ENCODE results near the gene TSKS.

The TSKS gene

DNA sequence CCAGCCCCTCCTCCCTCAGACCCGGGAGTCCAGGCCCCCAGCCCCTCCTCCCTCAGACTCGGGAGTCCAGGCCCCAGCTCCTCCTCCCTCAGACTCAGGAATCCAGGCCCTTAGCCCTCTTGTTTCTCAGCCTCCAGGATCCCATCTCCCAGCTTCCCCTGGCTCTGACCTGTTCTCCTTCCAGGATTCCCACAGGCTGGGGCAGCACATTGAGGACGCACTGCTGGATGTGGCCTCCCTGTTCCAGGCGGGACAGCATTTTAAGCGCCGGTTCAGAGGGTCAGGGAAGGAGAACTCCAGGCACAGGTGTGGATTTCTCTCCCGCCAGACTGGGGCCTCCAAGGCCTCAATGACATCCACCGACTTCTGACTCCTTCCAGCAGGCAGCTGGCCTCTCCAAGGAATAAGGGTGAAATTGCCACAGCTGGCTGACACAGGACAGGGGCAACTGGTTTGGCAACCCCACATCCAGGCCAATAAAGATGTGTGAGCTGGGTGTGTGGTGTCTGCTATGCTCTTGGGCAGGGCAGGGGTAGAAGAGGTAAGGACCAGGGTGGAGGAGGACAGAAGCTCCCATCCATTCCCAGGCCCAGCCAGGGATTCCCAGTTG is 49.8 kb downstream of the TSKS start:
- DNase-seq, result no peak

- DNase-seq, result no peak
Measured at GRCh38 chr19:49712397-49712859, 50.7 kb downstream of the TSKS start.

DNA sequence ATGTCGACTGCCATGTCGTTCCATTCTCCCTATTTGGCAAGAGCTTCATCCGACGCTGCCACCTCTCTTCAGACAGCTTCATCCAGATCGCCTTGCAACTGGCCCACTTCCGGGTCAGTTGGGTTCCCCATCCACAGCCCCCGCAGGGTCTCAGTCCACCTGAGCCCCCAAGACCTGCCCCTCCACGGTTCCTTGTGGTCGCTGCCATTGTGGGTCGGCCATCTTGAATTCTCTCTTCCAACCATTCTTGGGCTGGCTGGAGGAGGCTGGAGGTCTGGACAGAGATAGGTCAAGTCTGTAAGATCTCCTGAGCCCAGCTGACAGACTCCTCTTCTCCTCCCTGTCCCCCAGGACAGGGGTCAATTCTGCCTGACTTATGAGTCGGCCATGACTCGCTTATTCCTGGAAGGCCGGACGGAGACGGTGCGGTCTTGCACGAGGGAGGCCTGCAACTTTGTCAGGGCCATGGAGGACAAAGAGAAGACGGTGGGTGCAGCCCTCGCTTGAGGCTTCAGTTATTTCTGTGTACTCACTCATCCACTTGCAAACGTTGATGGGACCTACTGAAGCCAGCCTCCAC is 52.6 kb downstream of the TSKS start:
- DNase-seq, result no peak

GRCh38 chr19:49705919-49706318 is 57.2 kb downstream of the TSKS start:
- DNase-seq, result no peak

GRCh38 chr19:49704888-49705642 is 58.0 kb downstream of the TSKS start:
- DNase-seq, result no peak

- DNase-seq, result no peak
Measured at GRCh38 chr19:49701271-49701786, 61.8 kb downstream of the TSKS start.

DNA sequence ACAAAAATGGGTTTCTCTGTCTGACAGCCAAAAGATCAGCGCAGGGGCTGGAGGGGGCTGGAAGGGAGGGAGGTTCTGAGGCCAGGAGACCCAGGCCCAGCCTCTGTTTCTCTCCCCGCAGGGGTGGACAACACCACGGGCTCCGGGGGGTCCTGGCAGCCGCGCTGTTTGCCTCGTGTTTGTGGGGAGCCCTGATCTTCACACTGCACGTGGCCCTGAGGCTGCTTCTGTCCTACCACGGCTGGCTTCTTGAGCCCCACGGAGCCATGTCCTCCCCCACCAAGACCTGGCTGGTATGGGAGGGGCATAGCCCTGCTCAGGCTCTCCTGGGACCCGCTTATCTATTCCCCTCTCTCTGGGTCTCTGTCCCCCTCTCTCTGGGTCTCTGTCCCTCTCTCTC is 62.5 kb downstream of the TSKS start:
- no peak for DNase-seq

GRCh38 chr19:49699364-49699763 is 63.7 kb downstream of the TSKS start:
- DNase-seq, result no peak

DNA sequence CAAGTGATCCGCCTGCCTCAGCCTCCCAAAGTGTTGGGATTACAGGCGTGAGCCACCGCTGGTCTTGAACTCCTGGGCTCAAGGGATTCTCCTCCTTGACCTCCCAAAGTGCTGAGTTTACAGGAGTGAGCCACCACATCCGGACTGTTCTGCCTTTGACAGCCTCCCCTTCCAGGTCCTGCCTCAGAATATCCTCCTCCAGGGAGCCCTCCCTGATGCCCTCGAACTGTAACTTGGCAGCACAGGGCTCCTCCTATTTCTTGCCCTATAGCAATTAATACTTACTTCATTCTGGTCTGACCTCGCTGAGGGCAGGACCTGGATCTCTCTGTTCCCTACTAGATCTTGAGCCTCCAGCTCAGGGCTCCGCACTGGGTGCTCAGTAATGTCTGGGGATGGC is 66.2 kb downstream of the TSKS start:
- DNase-seq, result no peak

DNA sequence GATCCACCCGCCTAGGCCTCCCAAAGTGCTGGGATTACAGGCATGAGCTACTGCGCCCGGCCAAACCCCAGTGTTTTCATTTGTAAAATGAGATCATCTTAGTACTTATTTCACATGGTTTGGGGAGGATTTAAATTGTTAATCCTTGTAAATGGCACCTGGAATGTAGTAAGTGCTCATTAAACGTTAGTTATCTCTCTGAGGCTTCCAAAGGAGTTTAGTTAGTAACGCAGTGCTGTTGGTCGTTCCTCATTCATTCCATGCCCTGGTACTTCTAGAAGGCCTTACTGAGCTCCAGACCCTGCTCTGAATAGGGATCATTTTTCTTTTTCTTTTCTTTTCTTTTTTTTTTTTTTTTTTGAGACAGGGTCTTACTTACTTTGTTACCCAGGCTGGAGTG is 67.0 kb downstream of the TSKS start:
- DNase-seq, result no peak

GRCh38 chr19:49692147-49692506 is 71.0 kb downstream of the TSKS start:
- no peak for DNase-seq

DNA sequence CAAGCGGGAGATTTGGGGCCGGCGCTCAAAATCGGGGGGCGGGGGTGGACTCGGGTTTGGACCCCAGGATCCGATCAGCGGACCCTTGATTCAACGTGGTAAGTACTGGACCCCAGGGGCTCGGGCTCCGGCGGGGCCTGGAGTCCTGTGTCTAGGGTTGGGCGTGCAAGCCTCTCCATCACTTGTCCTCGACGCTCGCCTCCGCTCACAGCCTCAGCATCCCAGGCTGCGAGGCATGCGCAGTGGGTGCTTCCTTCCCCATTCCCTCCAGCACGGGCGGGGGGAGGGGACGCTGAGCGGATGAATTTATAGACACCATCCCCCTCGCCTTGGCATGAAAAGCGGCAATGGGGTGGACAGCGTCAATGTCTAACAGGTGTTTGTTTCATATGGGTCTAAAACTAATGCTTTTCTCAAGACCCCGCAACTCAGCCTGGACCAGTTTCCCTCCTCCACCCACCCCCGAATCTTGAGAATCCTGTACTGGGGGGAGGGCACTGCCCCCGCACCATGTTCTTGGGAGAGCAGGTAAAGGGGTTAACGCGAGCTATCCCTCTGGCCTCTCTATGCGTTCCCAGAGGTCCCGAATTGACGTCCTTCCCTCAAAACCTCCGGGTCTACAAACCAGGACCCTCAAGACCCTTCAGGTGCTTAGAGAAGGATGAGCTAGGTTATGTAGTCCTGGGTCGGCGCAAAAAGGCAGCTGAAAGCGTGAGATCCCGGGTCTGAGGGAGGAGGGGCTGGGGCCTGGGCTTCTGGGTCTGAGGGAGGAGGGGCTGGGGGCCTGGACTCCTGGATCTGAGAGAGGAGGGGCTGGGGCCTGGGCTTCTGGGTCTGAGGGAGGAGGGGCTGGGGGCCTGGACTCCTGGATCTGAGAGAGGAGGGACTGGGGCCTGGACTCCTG is 71.6 kb downstream of the TSKS start:
- no peak for DNase-seq

DNA sequence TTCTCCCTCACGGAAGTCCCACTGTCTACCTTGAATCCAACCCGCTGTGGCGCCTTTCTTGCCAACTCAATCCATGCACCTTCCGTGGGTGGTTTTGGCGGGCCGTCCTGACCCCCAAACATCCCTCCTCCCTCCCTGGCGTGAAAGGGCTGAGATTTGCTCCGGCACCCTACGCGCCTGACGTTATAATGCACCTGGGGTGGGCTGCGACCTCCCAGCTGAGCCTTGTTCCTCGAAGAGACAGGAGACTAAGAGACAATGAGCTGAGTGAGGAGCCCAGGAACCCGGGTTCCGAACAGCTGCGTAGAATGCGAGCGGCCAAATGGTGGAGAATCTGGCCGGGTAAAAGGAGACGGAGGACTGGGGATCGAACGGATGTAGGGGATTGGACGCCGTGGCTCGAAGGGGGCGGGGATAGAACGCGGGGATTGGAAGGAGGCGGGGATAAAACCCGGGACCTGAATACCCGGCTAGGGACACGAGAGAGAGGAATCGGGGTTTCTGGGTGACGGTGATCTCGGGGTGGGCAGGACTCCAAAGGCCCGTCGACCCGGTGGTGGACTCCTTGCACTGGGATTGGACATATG is 72.4 kb downstream of the TSKS start, which contains the start of gene CPT1C:
Gene CPT1C (plus strand): TSS at position 461 of the 587 bp plus-strand sequence. CDS start 1,137 bp downstream, outside the sequence.
- DNase-seq, result peak; percentile 44 to 46

GRCh38 chr19:49690079-49690655 is 72.9 kb downstream of the TSKS start:
- no peak for DNase-seq
